SK-N-SH (cell line): ENCODE results near the gene CALCB. TPM values are rescaled to one million over a fixed set of nuclear protein-coding genes. Genes with fewer than 3 reads are reported as not detected.

Experiments
- CTCF ChIA-PET: fragments of 300-600, 350-600 bp; formaldehyde crosslinking; extraction: SDS; loops from one replicate; lab custom pipeline; 2021; lab: Yijun Ruan, JAX
- POLR2A ChIA-PET: fragments of 350-600 bp; sonication (Branson Sonifier 250); formaldehyde crosslinking; extraction: SDS; loops from one replicate; lab custom pipeline; 2020; ENCODE audit warnings: antibody characterized with exemption, inconsistent platforms; lab: Yijun Ruan, JAX
- DNase-seq: peaks from one replicate; pipeline ENCODE4 v3.0.0; 2012
- H2AFZ ChIP-seq: fragments of 200-600 bp; sonication (generic); 2 replicates; pipeline ENCODE4 v1.8.1; 2016; ENCODE audit warnings: antibody characterized with exemption, mild to moderate bottlenecking, low read depth
- H3F3A ChIP-seq: fragments of 200-600 bp; sonication (generic); replicated peaks from 2 replicates; pipeline ENCODE3; 2016; ENCODE audit warnings: antibody characterized with exemption, mild to moderate bottlenecking; ENCODE audit not compliant: insufficient read depth
- H3K27ac ChIP-seq, 2 experiments: fragments of 200-500 bp in 1 of 2; fragments of 200-600 bp in 1 of 2; sonication (Bioruptor generic) in 1 of 2; sonication (generic), shearing (Covaris generic) in 1 of 2; 2 replicates each; pipeline versions ENCODE4 v1.5.1 to v1.6.1; 2014 to 2016; ENCODE audit warnings: low read depth in 2 of 2, inconsistent platforms in 1 of 2, low read length in 1 of 2, mild to moderate bottlenecking in 1 of 2, mixed read lengths in 1 of 2
- H3K27me3 ChIP-seq: fragments of 200-600 bp; sonication (generic), shearing (Covaris generic); 2 replicates; pipeline ENCODE4 v1.6.1; 2016; ENCODE audit warnings: mixed run types; ENCODE audit not compliant: insufficient read depth
- H3K36me3 ChIP-seq, 2 experiments: fragments of 200-500 bp in 1 of 2; fragments of 200-600 bp in 1 of 2; sonication (Bioruptor generic) in 1 of 2; sonication (generic) in 1 of 2; replicated peaks in 1 of 2; 2 replicates each; pipeline versions ENCODE3 to v1.5.1; 2014 to 2016; ENCODE audit warnings: low read length in 1 of 2, mild to moderate bottlenecking in 1 of 2; ENCODE audit not compliant: insufficient read depth in 2 of 2, control insufficient read depth in 1 of 2
- H3K4me1 ChIP-seq, 2 experiments: fragments of 200-500 bp in 1 of 2; fragments of 200-600 bp in 1 of 2; sonication (Bioruptor generic) in 1 of 2; sonication (generic), shearing (Covaris generic) in 1 of 2; 2 replicates each; pipeline versions ENCODE4 v1.5.1 to v1.6.1; 2014 to 2016; ENCODE audit warnings: low read depth in 1 of 2, low read length in 1 of 2, mixed run types in 1 of 2; ENCODE audit not compliant: insufficient read depth in 2 of 2, control insufficient read depth in 1 of 2
- H3K4me2 ChIP-seq: fragments of 200-600 bp; sonication (generic), shearing (Covaris generic); 2 replicates; pipeline ENCODE4 v1.6.1; 2017; ENCODE audit warnings: mixed run types
- H3K4me3 ChIP-seq, 2 experiments: fragments of 200-500 bp in 1 of 2; fragments of 200-600 bp in 1 of 2; sonication (Bioruptor generic) in 1 of 2; sonication (generic), shearing (Covaris generic) in 1 of 2; 2 replicates each; pipeline versions ENCODE4 v1.5.1 to v1.8.1; 2014 to 2016; ENCODE audit warnings: low read depth in 2 of 2, inconsistent platforms in 1 of 2, low read length in 1 of 2, mild to moderate bottlenecking in 1 of 2, mixed read lengths in 1 of 2, moderate library complexity in 1 of 2
- H3K79me2 ChIP-seq: fragments of 200-600 bp; sonication (generic); 2 replicates; pipeline ENCODE4 v1.8.1; 2017; ENCODE audit warnings: mild to moderate bottlenecking; ENCODE audit not compliant: insufficient read depth
- H3K9ac ChIP-seq: fragments of 200-600 bp; sonication (generic); 2 replicates; pipeline ENCODE4 v1.6.1; 2017; ENCODE audit warnings: mixed run types
- H3K9me2 ChIP-seq: fragments of 200-600 bp; sonication (generic); 2 replicates; pipeline ENCODE4 v1.6.1; 2017; ENCODE audit warnings: mixed run types
- H3K9me3 ChIP-seq: fragments of 200-600 bp; sonication (generic); 2 replicates; pipeline ENCODE4 v1.6.1; 2017; ENCODE audit warnings: mixed run types, mild to moderate bottlenecking, moderate library complexity
- H4K20me1 ChIP-seq: fragments of 200-600 bp; sonication (generic); 2 replicates; pipeline ENCODE4 v1.6.1; 2017; ENCODE audit warnings: mild to moderate bottlenecking, mixed run types; ENCODE audit not compliant: insufficient read depth
- CHD2 ChIP-seq: fragments of 150-350 bp; IDR thresholded peaks from 2 replicates; pipeline ENCODE4 v1.6.1; 2018; ENCODE audit warnings: low read length; ENCODE audit not compliant: partially characterized antibody
- ELF1 ChIP-seq: IDR thresholded peaks from 2 replicates; pipeline ENCODE4 v1.4.0; 2012
- GABPA ChIP-seq: IDR thresholded peaks from 2 replicates; pipeline ENCODE4 v1.4.0; 2012; ENCODE audit warnings: low read depth, mild to moderate bottlenecking
- IRF3 ChIP-seq: fragments of 150-350 bp; IDR thresholded peaks from 2 replicates; pipeline ENCODE4 v1.6.1; 2016; ENCODE audit warnings: mild to moderate bottlenecking, low read depth, low read length
- MAX ChIP-seq: IDR thresholded peaks from 2 replicates; pipeline ENCODE4 v1.4.0; 2012; ENCODE audit warnings: low read depth
- MXI1 ChIP-seq: IDR thresholded peaks from 2 replicates; pipeline ENCODE4 v1.6.1; 2012; ENCODE audit warnings: mild to moderate bottlenecking, low read depth, low read length, improper control_type of control experiment
- NFIC ChIP-seq: IDR thresholded peaks from 2 replicates; pipeline ENCODE4 v1.4.0; 2012; ENCODE audit warnings: borderline replicate concordance
- NRF1 ChIP-seq: IDR thresholded peaks from 2 replicates; pipeline ENCODE4 v1.6.1; 2012; ENCODE audit warnings: low read depth, mild to moderate bottlenecking, low read length
- PBX3 ChIP-seq: IDR thresholded peaks from 2 replicates; pipeline ENCODE4; 2012
- POLR2AphosphoS5 ChIP-seq: IDR thresholded peaks from 2 replicates; pipeline ENCODE4 v1.6.1; 2012; ENCODE audit warnings: low read depth, low read length
- RAD21 ChIP-seq: IDR thresholded peaks from 2 replicates; pipeline ENCODE4 v1.6.1; 2012; ENCODE audit warnings: mild to moderate bottlenecking, low read length
- RXRA ChIP-seq: IDR thresholded peaks from 2 replicates; pipeline ENCODE4 v1.4.0; 2012; ENCODE audit warnings: low read depth, mild to moderate bottlenecking, borderline replicate concordance
- TAF1 ChIP-seq: IDR thresholded peaks from 2 replicates; pipeline ENCODE4 v1.6.1; 2012; ENCODE audit warnings: low read depth, mild to moderate bottlenecking, low read length, moderate library complexity, borderline replicate concordance
- TCF12 ChIP-seq: IDR thresholded peaks from 2 replicates; pipeline ENCODE4 v1.4.0; 2012
- TEAD4 ChIP-seq: IDR thresholded peaks from 2 replicates; pipeline ENCODE4 v1.4.0; 2012; ENCODE audit warnings: mild to moderate bottlenecking, borderline replicate concordance; ENCODE audit not compliant: insufficient read depth
- ZBTB33 ChIP-seq: IDR thresholded peaks from 2 replicates; pipeline ENCODE4 v1.4.0; 2012; ENCODE audit warnings: low read depth, borderline replicate concordance
- WGBS: methylation state at CpG from one replicate; pipeline ENCODE4 v1.1.6; 2017; ENCODE audit warnings: low lambda C conversion rate; 5-methylcytosine and 5-hydroxymethylcytosine counted together
- polyA plus RNA-seq, 3 experiments: library from polyadenylated mRNA; depleted of rRNA; stranded (reverse); fragments of >200 nt; gene quantifications; 2 replicates each; pipeline ENCODE4 v1.2.3, GENCODE V29; 2012
- TF ChIP-seq, protein P1 (sequence below): IDR thresholded peaks from 2 replicates; pipeline ENCODE4 v1.6.1; 2012; ENCODE audit warnings: mild to moderate bottlenecking, low read depth, low read length, moderate library complexity
- TF ChIP-seq, protein P2 (sequence below): fragments of 200-600 bp; sonication (generic); IDR thresholded peaks from 2 replicates; pipeline ENCODE4 v1.6.1; 2017; ENCODE audit warnings: antibody characterized with exemption, mild to moderate bottlenecking, moderate library complexity

The CALCB gene
- polyA plus RNA-seq, 1 of the 3 experiments (the other 2 are of a cell fraction): 0.07 TPM

DNA sequence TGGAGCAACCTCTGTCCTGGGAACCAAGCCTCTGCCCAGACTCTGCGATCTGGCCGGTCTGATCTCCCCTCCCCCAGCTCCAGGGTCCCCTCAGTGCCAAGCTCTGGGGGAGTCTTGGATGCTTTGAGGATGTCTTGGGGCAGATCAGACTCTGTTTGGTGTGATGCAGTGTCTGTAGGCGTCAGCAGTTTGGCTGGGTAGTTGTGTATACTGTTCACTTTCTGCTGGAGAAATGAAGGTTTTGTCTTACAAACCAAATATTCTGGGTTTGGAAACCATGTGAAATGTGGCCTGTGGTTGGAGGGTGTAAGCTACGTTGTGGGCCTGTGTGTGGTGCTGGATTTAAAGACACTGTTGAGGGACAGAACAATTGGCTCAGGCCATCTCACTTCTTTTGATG is 46.0 kb downstream of the CALCB start:
- Histone ChIP-seq H3F3A (no peaks in the 10 kb centered on the region), H3K9me2 (no peaks in the 10 kb centered on the region), H2AFZ (no peak overlapping the region), H3K27me3 (no peaks in the 10 kb centered on the region; the same call in 1 of the 2 replicates), H3K36me3 (no peaks in the 10 kb centered on the region), H3K4me2 (no peak overlapping the region), H3K9ac (no peak overlapping the region), H4K20me1 (no peaks in the 10 kb centered on the region), H3K4me3 (no peak overlapping the region), H3K4me1 (peaks cover 0 to 6% of the 10 kb centered on the region in 2 experiments; a peak in 2 of 4 replicates), H3K9me3 (no peaks in the 10 kb centered on the region), H3K27ac (no peak overlapping the region), H3K79me2 (no peaks in the 10 kb centered on the region)
- POLR2A ChIA-PET: no interaction called here
- 18% methylated on average over 3 of the region's 4 CpGs for WGBS
- no peak for TF ChIP-seq CHD2
- no peak for TF ChIP-seq NFIC
- TF ChIP-seq TCF12: no peak
- no peak for DNase-seq
- CTCF ChIA-PET: interaction anchor here (2.0 to 3.6 kb wide), 2 partner anchors 18 to 45 kb away, joined by 6 to 22 read pairs; no protein-coding TSS in a partner anchor

DNA sequence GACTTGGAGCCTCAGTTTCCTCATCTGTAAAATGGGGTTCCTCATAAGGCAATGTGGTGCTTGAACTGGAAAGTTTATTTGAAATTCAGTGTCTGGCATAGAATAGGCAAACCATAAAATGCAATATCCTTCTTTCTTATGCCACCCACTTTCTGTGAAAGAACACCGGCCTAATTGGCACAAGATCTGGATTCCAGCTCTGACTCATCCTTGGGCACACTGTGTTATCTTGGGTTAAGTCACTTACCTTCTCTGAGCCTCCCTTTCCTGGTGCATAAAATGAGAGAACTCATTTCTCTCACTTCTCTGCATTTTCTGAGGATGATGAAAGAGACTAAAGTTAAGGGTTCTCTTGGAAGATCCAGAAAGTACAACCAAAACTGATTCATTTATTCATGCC is 46.4 kb downstream of the CALCB start:
- Histone ChIP-seq H3K27ac (no peak overlapping the region), H3K4me2 (no peak overlapping the region), H3K9me3 (no peaks in the 10 kb centered on the region), H3K27me3 (no peaks in the 10 kb centered on the region; the same call in 1 of the 2 replicates), H3K9me2 (no peaks in the 10 kb centered on the region), H3K79me2 (no peaks in the 10 kb centered on the region), H3K36me3 (no peaks in the 10 kb centered on the region), H2AFZ (no peak overlapping the region), H3F3A (no peaks in the 10 kb centered on the region), H3K4me3 (no peak overlapping the region), H3K9ac (no peak overlapping the region), H4K20me1 (no peaks in the 10 kb centered on the region), H3K4me1 (peaks cover 0 to 4% of the 10 kb centered on the region in 2 experiments; a peak in 2 of 4 replicates)
- DNase-seq: no peak
- 53% methylated on average over 1 of the region's 1 CpG for WGBS
- ChIA-PET CTCF (interaction anchor here (2.0 kb wide), 1 partner anchor 45 kb away, joined by 6 read pairs; no protein-coding TSS in a partner anchor), POLR2A (no interaction called here)
- TF ChIP-seq MXI1 (no peak), NRF1 (no peak), TAF1 (no peak), RXRA (no peak), TEAD4 (no peak), CHD2 (no peak), POLR2AphosphoS5 (no peak), IRF3 (no peak), ELF1 (no peak), GABPA (no peak), MAX (no peak), TCF12 (no peak), PBX3 (no peak), RAD21 (no peak), ZBTB33 (no peak)
- TF ChIP-seq, protein P1, sequence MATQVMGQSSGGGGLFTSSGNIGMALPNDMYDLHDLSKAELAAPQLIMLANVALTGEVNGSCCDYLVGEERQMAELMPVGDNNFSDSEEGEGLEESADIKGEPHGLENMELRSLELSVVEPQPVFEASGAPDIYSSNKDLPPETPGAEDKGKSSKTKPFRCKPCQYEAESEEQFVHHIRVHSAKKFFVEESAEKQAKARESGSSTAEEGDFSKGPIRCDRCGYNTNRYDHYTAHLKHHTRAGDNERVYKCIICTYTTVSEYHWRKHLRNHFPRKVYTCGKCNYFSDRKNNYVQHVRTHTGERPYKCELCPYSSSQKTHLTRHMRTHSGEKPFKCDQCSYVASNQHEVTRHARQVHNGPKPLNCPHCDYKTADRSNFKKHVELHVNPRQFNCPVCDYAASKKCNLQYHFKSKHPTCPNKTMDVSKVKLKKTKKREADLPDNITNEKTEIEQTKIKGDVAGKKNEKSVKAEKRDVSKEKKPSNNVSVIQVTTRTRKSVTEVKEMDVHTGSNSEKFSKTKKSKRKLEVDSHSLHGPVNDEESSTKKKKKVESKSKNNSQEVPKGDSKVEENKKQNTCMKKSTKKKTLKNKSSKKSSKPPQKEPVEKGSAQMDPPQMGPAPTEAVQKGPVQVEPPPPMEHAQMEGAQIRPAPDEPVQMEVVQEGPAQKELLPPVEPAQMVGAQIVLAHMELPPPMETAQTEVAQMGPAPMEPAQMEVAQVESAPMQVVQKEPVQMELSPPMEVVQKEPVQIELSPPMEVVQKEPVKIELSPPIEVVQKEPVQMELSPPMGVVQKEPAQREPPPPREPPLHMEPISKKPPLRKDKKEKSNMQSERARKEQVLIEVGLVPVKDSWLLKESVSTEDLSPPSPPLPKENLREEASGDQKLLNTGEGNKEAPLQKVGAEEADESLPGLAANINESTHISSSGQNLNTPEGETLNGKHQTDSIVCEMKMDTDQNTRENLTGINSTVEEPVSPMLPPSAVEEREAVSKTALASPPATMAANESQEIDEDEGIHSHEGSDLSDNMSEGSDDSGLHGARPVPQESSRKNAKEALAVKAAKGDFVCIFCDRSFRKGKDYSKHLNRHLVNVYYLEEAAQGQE: no peak
- TF ChIP-seq, protein P2, sequence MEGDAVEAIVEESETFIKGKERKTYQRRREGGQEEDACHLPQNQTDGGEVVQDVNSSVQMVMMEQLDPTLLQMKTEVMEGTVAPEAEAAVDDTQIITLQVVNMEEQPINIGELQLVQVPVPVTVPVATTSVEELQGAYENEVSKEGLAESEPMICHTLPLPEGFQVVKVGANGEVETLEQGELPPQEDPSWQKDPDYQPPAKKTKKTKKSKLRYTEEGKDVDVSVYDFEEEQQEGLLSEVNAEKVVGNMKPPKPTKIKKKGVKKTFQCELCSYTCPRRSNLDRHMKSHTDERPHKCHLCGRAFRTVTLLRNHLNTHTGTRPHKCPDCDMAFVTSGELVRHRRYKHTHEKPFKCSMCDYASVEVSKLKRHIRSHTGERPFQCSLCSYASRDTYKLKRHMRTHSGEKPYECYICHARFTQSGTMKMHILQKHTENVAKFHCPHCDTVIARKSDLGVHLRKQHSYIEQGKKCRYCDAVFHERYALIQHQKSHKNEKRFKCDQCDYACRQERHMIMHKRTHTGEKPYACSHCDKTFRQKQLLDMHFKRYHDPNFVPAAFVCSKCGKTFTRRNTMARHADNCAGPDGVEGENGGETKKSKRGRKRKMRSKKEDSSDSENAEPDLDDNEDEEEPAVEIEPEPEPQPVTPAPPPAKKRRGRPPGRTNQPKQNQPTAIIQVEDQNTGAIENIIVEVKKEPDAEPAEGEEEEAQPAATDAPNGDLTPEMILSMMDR: no peak
